NT2/D1 (cell line): ENCODE results near the gene PRKN.

ENCODE experiments used
- DNase-seq: peaks from one replicate; pipeline ENCODE4 v3.0.0-alpha.2; 2011; ENCODE audit warnings: low read depth, low spot score
- H3K27me3 ChIP-seq: 2 replicates; pipeline ENCODE4 v1.6.0; 2011; ENCODE audit warnings: mild to moderate bottlenecking; ENCODE audit not compliant: insufficient read length, insufficient read depth
- H3K36me3 ChIP-seq: 2 replicates; pipeline ENCODE4 v1.6.1; 2011; ENCODE audit warnings: mild to moderate bottlenecking, low read length, mixed read lengths; ENCODE audit not compliant: insufficient read depth, insufficient read length
- H3K4me1 ChIP-seq: 2 replicates; pipeline ENCODE4 v1.5.1; 2011; ENCODE audit not compliant: insufficient read depth, insufficient read length
- H3K4me3 ChIP-seq: 2 replicates; pipeline ENCODE4 v1.5.1; 2011; ENCODE audit warnings: low read depth; ENCODE audit not compliant: insufficient read length
- H3K9ac ChIP-seq: 2 replicates; pipeline ENCODE4 v1.6.0; 2011; ENCODE audit warnings: low read depth; ENCODE audit not compliant: insufficient read length
- H3K9me3 ChIP-seq: 2 replicates; pipeline ENCODE4 v1.5.1; 2011; ENCODE audit warnings: mild to moderate bottlenecking, low read length; ENCODE audit not compliant: insufficient read depth
- SUZ12 ChIP-seq: IDR thresholded peaks from 2 replicates; pipeline ENCODE4 v1.6.1; 2011; ENCODE audit not compliant: insufficient read length, insufficient read depth; ENCODE audit errors: extremely low read depth
- YY1 ChIP-seq: IDR thresholded peaks from 2 replicates; pipeline ENCODE4 v1.6.1; 2011; ENCODE audit not compliant: insufficient read length, insufficient read depth
- ZNF274 ChIP-seq: IDR thresholded peaks from 2 replicates; pipeline ENCODE4 v1.6.1; 2011; ENCODE audit warnings: mild to moderate bottlenecking, low read depth, low read length

Gene PRKN

DNA sequence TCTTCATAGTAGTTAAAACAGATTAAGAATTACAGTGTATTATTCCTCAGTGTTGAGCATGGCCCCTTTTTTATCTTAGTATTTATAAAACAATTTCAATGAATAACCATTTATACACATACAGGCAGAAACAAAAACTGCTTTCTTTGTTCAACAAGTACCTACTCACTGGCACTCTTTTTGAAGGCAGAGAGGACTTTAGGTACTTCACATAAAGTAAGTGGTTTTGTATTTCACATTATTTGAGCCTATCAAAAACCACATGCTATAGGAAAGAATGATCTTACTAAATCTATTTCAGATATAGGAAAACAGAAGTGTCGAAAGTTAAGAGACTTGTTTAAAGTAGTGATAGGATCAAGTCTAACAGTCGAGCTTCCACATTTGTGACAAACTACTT is 73.8 kb downstream of the PRKN start:
- DNase-seq: no peak
- H3K4me3 ChIP-seq: no peak overlapping the region
- TF ChIP-seq ZNF274 (no peak), SUZ12 (no peak)
- H3K27me3 ChIP-seq: no peaks in the 10 kb centered on the region
- no peaks in the 10 kb centered on the region for H3K9me3 ChIP-seq
- no peaks in the 10 kb centered on the region for H3K4me1 ChIP-seq
- H3K36me3 ChIP-seq: no peaks in the 10 kb centered on the region
- no peak overlapping the region for H3K9ac ChIP-seq

DNA sequence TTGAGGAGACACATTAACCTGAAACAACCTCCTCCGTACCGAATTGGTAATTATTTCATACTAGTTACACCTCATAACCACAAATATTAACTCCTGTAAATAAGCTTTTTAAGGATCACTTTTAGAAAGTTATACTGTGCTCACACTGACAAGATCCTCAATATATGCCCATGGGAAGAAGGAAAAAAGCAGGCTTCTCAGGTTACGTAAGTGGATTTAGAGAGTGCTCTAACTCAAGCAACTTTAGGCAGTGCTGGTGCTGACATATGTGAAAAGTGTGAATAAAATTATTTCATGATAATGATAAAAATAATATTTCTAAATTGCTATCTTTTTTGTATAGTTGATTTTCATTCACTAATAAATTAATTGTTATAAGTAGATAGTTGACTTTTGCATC is 76.1 kb downstream of the PRKN start:
- H3K9me3 ChIP-seq: no peaks in the 10 kb centered on the region
- H3K27me3 ChIP-seq: no peaks in the 10 kb centered on the region
- no peaks in the 10 kb centered on the region for H3K4me1 ChIP-seq
- TF ChIP-seq YY1: no peak
- TF ChIP-seq ZNF274: no peak
- no peak for TF ChIP-seq SUZ12
- H3K36me3 ChIP-seq: no peaks in the 10 kb centered on the region
- H3K4me3 ChIP-seq: no peak overlapping the region
- H3K9ac ChIP-seq: no peak overlapping the region
- no peak for DNase-seq

DNA sequence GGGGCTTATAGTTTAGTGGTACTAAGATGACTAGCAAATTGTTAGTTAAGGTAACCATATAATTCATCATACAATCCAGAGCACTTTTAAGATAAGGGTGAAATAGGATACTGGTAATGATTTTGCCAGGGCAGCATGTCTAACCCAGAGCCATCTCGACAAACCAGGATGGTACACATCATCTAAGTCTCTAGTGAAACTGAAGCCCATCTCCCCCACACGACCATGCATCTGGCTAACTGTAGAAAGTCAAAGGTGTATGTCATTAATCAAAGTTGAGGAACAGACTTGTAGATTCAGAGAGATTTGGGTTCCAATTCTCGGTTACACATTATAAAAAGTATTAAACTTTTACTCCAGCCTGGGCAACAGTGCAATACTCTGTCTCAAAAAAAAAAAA is 78.3 kb downstream of the PRKN start:
- Histone ChIP-seq H3K9me3 (no peaks in the 10 kb centered on the region), H3K36me3 (no peaks in the 10 kb centered on the region), H3K4me3 (no peak overlapping the region), H3K27me3 (no peaks in the 10 kb centered on the region), H3K4me1 (no peaks in the 10 kb centered on the region), H3K9ac (no peak overlapping the region)
- no peak for DNase-seq
- no peak for TF ChIP-seq YY1
- TF ChIP-seq ZNF274: no peak
- no peak for TF ChIP-seq SUZ12

DNA sequence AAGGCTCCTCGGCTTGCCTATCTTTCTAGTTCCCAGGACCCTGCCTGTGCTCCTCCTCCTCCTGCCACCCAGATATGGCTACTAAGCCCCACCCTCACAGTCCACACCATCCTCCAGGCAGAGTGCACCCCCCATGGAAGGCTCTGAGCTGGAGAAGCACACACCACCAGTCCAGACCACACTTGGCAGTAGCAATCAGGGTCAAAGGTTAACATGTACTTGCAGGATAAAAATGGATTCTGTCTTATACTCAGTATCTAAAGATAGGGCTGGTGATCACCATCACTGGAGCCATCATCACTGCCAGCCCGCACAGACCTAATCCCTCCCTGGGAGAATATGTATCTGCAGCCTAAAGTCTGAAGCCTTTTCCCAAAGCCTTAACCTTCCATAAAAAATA is 83.4 kb downstream of the PRKN start:
- H3K9me3 ChIP-seq: no peaks in the 10 kb centered on the region
- DNase-seq: no peak
- no peaks in the 10 kb centered on the region for H3K4me1 ChIP-seq
- H3K4me3 ChIP-seq: no peak overlapping the region
- no peaks in the 10 kb centered on the region for H3K36me3 ChIP-seq
- no peak overlapping the region for H3K9ac ChIP-seq
- H3K27me3 ChIP-seq: no peaks in the 10 kb centered on the region
- no peak for TF ChIP-seq SUZ12
- no peak for TF ChIP-seq YY1
- TF ChIP-seq ZNF274: no peak

DNA sequence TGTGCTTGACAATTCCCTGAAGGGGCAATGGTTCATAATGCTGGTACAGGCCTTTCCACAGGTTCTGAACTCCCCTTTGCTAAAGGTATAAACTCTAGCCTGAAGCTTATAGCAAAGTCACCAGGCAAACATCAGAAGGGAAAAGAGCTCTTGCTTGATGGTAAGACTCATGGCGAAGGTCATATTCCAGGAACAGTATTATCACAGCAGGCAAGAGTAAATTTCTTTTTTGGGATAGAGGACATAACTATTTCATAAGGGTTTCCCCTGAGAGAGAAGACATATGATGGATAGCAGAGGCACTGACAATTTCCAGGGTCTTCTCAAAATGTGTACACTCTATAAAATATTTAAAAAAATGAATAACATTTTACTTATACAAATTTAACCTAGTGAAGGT is 86.8 kb downstream of the PRKN start:
- DNase-seq: no peak
- no peaks in the 10 kb centered on the region for H3K36me3 ChIP-seq
- no peak overlapping the region for H3K4me3 ChIP-seq
- H3K9me3 ChIP-seq: no peaks in the 10 kb centered on the region
- no peaks in the 10 kb centered on the region for H3K4me1 ChIP-seq
- no peaks in the 10 kb centered on the region for H3K27me3 ChIP-seq
- TF ChIP-seq ZNF274 (no peak), SUZ12 (no peak), YY1 (no peak)
- no peak overlapping the region for H3K9ac ChIP-seq

DNA sequence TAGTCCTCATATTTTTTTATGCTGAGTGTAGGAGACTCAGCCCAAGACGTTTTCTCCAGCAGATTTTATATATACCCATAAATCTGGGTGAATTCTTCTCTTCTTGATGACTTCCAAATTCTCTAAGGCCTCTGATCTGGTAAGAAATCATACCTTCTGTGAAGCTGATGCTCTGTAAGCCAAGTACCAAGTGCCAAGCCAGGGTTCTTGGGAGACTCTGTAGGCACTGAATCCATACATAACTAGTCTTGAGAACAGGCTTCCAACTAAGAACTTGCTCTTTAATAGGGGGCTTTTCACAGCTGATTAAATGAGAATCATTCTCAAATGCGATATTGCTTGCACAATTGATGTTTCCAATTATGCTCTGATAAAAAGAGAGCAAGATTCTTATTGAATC is 87.6 kb downstream of the PRKN start:
- H3K4me3 ChIP-seq: no peak overlapping the region
- TF ChIP-seq YY1: no peak
- no peaks in the 10 kb centered on the region for H3K9me3 ChIP-seq
- no peak for DNase-seq
- H3K36me3 ChIP-seq: no peaks in the 10 kb centered on the region
- H3K4me1 ChIP-seq: no peaks in the 10 kb centered on the region
- H3K27me3 ChIP-seq: no peaks in the 10 kb centered on the region
- no peak overlapping the region for H3K9ac ChIP-seq

DNA sequence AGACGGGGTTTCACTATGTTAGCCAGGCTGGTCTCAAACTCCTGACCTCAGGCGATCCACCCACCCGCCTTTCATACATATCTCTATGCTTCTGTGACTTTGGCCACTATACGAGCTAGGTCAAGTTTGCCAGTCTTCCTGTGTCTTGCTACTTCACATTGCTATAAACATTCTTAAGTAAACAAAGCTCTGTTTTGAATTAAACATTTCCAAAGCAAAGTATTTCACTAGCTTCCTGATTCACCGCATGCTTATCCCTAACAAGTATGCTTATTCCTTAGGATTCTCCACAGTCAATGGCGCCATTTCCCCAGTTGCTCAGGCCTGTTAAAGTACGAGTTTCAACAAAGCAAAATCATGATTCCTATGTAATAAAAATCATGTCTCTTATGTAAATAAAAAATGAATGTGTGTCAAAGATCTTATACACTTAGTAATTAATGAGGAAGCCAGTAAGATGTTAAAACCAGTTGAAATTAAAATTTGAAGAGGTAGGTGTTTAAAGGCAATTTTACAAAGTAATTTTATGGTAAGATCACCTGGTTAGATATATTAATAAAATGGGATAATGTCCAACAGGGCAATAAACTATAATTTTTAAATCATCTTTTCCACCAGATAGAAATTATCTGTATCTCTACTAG is 88.5 kb downstream of the PRKN start:
- no peaks in the 10 kb centered on the region for H3K36me3 ChIP-seq
- no peak for DNase-seq
- H3K9ac ChIP-seq: no peak overlapping the region
- H3K4me1 ChIP-seq: no peaks in the 10 kb centered on the region
- TF ChIP-seq YY1 (no peak), ZNF274 (no peak), SUZ12 (no peak)
- no peaks in the 10 kb centered on the region for H3K9me3 ChIP-seq
- no peak overlapping the region for H3K4me3 ChIP-seq
- H3K27me3 ChIP-seq: no peaks in the 10 kb centered on the region

DNA sequence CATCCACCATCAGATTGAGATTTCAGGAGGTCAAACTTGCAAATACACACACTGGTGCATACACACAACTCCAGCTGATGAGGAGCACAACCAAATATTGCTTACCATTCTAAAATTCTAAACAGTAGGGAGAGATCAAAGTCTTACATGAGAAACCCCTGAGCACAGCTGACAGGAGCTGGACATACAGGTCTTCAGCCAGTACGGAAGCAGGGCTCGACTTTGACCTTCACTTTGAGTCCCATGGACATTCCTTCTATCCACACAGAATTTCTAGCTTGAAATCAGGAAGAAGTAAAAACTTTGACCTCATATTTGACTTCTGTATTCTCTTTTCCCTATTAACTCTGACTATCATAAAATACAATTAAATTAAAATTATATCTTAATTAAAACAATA is 90.2 kb downstream of the PRKN start:
- no peak for TF ChIP-seq ZNF274
- no peak for TF ChIP-seq YY1
- TF ChIP-seq SUZ12: no peak
- H3K9me3 ChIP-seq: no peaks in the 10 kb centered on the region
- DNase-seq: no peak
- no peak overlapping the region for H3K9ac ChIP-seq
- H3K4me3 ChIP-seq: no peak overlapping the region
- no peaks in the 10 kb centered on the region for H3K4me1 ChIP-seq
- H3K36me3 ChIP-seq: no peaks in the 10 kb centered on the region
- H3K27me3 ChIP-seq: no peaks in the 10 kb centered on the region
